HG02610 (cell line): ENCODE data around the gene POLR2C.
A peak's percentile ranks its signal among the peaks of the same experiment; 100 is the strongest.
"Not testable (repeated sequence)": the region's sequence is repeated elsewhere in the genome, so short reads cannot be mapped to it uniquely, and the experiment has no call there.

Experiments
- ATAC-seq: cut with Tn5 transposase; IDR thresholded peaks from one replicate; pipeline ENCODE4 v1.9.1; 2021; ENCODE audit warnings: mild to moderate bottlenecking, moderate library complexity; ENCODE audit not compliant: unreplicated experiment

POLR2C gene

DNA sequence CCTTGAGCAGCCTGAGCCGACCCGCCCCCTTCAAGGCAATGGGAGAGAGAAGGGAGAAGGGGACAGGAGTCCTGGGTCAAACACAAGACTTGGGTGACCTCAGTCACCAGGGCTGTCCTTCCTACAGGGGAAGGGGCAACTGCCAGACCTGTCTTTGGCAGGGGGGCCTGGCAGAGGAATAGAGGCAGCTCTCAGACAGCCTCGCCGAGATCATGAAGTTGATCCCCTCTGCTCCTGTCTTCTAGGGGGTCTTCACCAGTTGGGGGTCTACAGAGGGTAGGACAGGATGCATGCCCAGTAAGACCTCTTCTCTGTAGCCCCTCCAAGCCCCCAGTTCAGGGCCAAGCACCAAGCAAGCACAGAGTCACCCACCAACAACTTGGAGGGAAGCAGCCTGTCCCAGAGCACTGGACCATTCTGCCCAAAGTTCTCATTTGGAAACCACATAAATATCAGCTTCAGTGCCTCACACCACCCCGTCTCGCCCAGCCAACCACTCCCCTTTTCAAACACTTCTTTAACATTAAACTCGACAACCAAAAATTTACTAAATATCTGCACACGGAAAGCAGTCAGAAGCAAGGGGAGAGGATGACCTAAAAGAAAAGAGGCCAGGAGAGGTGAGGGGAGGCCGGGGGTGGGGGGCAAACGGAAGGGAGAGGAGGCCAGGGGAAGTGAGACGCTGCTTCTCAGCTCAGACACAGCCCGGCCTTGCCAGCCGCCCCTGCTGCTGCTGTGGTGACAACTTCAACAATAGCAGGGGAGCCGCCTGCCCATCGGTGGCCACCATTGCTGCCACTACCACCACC is 16.1 kb downstream of the POLR2C start:
- ATAC-seq = no peak

DNA sequence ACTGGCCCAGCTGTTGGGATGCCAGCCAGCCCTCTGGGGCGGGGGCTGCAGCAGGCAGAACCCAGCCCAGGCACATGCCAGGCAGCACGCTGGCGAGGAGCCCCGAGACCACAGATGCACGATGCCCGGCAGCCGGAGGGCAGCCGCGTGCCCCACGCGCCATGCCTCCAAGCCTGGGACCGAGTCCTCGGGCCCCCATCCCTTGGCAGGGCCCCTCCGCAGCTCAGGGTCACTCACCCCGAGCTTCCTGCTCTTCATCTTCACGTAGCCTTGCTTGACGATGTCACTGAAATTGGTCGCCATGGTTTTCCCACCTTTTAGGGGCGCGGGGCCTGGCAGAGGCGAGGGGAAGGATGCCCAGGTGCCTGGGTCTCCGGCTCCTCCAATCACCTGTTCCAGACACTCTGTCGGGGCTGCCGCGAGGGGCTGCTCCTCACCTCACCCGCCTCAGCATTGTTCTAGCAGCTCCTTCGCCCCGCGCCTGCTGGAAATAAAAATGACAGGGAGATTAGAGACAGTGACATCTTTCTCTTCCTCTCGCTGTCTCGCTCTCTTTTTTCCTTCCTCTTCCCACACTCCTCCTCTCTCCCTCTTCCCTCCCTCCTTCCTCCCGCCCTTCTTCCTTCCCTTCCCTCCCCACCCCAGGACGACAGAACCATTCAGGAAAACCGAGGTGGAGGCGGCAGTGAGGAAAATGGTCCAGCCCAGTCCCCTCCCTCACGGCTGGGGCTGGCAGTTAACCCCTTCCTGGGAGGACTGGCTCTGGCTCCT is 16.9 kb downstream of the POLR2C start:
- no peak for ATAC-seq

DNA sequence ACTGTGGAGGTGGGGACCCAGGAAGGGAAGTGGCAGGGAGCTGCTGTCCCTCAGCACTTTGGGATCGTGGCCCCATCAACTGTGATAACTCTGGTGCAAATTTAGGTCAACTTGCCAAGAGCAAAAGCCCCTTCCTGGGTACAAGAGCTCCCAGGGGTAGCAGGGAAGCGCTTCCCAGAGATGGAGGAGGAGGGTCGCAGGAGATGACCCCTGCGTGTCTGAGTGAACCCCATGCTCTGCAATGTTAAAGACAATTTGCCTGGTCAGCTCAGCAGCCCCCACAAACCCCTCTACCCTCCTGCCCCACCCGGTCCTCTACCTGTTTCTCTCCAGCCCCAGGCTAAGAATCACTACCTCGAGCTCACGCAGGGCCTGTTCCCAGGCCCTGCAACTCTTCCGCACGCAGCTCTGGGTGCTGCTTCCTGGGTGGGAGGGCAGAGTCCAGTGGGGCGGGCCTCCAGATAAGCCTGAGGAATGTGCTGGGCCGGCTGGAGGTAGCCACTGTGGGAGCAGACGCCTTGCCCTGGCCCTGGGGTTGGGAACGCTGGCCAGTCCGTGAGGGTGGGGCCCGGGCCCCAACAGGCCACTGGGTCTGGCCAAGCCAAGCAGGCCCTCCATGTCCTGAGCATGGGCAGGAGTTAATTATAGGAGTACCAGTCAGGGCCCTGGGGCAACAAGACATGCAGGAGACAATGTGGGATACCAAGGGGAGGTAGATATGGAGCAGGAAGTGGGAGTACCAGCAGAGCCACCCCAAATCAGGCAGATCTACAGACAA is 17.7 kb downstream of the POLR2C start:
- ATAC-seq = no peak

DNA sequence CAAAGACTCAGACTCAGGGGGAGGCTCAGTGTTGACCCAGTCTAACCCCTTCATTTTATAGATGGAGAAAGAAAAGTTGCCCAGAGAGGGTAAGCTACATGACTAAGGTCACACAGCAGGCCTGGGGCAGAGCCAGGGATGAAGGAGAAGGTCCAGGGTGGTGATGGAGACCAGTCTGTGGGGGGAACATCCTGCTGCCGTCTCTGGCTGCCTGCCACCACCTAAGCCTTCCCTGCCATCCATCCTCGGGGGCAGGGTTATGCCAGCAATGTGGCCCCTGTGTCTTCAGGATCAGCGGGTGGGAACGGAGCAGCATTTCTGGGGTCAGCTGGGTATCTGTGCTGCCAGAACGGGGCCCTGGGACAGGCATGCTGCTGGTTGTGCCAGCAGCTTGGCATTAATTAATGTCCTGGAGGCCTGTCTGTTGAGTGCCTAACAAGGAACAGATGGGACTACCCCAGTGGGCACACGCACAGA is 18.3 kb downstream of the POLR2C start:
- ATAC-seq = no peak

DNA sequence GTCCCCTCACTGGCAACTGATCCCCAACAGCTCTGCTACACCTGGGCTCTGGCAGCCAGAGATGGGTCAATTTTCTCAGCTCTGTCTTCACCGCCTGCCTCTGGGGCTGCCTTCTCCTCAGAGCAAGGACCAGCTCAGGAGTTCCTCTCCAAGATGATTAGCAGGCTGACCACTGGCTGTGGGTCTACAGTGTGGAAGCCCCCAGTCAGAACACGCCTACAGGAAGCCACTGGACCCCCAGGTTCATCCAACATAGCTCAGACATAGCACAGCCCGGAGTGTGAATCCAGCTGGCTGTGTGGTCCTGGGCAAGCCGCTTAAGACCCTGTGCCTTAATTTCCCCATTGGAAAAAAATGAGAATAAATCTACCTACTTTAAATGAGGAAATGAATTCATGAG is 18.9 kb downstream of the POLR2C start:
- no peak for ATAC-seq

DNA sequence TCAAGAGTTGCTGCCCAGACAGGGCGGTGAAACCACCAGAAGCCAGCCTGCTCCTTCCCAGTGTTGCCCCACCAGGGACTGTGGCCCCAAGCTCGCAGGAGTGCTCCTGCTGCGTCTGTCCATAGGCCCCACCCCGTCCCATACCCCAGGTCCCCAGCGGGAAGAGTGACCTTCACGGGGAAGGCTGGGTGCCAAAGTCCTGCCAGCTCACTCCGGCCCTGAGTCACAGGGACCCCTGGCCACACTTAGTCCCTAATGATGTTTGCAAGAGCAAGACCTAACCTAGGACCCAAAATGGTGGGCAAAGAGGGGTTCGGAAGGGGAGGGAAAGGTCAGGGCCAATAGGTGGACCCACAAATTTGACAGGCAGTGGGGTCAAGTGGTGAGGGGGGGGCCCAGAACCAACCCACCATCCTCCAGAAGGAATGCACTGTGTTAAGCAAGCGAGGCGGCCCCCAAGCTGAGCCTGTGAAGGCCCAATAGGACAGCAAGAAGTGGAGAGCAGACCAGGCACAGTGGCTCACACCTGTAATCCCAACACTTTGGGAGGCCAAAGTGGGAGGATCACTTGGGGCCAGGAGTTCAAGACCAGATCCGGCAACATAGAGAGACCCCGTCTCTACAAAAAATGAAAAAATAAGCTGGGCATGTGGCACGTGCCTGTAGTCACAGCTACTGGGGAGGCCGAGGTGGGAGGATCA is 20.5 kb downstream of the POLR2C start:
- no peak for ATAC-seq

DNA sequence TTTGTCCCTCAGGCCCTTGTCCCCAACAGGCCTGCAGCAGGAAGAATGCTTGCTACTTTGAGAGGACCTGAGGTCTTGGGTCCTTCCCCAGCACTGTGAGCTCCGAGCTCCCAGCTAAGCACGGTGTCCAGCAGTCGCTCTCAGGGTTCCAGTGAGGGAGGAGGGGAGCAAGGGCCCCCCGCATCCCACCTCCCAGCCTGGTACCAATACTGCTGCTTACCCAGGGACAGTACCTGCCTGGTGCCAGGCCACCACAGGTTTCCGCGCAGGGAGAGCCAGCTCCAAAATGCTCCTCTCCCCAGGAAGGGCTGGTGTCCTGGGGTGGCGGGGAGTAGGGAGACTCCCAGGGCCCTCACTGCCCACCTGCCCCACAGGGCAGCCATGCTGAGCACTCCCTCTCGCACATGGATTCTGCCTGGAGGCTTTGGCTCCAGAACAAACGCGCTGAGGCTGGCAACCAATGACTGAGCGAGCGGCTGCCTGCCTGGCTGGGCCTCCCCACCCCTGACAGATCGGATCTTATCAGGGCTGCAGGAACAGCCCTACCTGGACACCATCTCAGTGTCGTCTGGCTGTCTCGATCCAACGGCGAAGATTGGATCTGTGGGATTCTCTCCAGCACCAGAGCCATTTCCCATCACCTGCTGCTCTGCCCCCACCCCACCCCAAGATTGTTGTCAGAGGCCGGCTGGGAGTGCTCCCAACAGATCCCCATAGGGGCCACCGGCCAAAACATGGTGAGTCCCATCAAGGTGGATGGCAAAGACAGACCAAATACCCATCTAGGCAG is 21.4 kb downstream of the POLR2C start:
- ATAC-seq = no peak

DNA sequence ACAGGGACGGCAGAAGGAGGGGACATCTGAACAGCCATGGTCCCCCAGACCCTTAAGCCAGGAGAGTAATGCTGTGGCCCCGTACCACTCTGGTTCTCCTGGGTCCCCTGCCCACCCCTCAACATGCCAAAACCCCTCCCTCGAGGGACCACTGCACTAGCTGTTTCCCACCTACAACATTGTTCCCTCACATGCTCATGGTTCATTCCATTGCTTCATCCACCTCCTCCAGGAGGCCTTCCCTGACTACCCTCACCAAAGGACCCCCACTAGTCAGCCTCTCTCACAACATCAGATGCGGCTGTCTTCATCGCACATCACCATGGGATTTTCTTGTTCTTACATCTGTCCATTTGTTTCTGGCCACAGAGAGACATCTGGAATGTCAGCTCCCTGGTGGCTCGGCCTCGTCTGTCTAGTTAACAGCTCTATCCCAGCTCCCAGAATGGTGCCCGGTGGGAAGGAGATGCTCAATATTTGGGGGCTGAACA is 22.1 kb downstream of the POLR2C start:
- no peak for ATAC-seq

DNA sequence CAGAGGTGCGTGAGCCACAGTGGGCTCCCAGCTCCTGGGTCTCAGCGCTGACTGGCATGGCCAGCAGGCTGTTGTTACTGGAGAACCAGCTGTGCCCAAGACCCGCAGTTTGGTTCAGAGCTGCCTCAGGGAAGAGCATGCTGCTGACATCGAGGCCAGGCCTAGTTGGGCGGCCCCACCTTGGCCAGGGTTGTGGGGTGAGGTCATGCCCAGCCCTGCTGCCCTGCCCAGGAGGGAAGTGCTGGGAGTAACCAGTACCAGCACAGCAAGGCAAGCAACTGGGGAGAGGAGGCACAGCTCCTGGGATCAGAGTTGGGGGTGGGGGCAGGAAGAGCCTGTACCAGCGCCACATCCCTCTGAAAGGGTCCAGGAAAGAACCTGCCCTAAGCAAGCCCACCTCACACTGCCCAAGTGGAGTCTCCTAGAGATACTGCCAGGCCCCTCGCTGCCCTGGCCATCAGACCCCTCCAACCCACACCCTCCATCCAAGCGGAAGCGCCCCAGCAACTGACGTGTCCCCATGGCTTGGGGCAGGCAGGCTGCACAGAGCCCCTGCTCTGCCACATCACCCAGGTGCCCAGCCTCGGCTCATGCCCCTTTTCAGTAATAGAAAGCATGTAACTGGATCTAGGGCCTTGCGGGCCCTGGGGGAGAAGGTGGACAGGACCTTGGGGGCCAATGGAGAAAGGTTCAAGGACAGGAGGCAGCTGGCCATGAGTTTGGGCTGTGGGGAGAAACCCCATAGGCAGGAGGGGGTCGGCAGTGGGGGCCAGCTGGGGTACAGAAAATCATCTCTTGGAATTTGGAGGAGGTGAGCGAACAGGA is 22.8 kb downstream of the POLR2C start:
- no peak for ATAC-seq

DNA sequence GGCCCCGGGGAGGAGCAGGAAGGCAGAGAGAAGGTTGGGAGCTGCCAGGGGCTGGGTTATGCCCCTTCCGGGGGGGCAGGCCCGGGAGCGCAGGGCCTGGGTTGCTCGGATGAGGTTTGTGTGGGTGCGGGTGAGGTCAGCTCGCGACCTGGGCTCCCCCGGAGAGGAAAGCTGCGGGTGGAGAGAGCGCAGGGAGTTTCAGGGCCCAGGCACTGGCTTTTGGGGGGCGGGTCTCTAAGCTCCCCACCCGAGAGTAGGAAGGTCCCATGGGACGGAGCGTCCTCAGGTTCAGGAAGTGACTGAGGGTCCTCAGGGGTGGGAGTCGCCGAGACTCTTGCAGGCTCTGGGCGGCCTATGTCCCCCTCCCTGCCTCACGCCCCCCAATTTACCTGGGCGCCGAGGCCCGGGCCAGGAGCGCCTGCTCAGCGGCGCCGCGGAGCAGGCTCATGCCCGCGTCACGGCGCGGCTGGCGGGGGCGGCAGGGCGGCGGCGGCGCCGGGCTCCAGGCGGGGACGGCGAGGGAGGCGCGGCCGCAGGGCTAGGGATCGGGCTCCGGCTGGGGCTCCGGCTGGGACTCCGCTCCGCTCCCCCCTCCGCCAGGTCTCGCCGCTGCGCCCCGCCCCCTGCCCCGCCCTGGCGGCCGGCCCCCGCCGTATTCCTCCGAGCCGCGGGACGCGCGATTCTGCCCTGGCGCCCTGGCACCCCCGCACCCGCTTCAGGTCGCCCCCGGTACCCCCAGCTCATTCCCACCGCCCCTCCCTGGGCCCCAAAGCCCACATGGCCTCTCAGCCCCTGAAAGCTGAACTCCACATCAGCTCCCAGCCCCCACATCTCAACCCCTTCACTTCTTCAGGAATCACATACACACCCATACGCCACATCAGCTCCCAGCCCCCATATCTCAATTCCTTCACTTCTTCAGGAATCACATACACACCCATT is 23.7 kb downstream of the POLR2C start, which contains the start of gene DOK4:
Gene DOK4, minus strand, starts transcription at position 578 of the 942 bp plus-strand sequence. CDS start 6,986 bp downstream, outside the sequence.
- ATAC-seq = peak; percentile 83

DNA sequence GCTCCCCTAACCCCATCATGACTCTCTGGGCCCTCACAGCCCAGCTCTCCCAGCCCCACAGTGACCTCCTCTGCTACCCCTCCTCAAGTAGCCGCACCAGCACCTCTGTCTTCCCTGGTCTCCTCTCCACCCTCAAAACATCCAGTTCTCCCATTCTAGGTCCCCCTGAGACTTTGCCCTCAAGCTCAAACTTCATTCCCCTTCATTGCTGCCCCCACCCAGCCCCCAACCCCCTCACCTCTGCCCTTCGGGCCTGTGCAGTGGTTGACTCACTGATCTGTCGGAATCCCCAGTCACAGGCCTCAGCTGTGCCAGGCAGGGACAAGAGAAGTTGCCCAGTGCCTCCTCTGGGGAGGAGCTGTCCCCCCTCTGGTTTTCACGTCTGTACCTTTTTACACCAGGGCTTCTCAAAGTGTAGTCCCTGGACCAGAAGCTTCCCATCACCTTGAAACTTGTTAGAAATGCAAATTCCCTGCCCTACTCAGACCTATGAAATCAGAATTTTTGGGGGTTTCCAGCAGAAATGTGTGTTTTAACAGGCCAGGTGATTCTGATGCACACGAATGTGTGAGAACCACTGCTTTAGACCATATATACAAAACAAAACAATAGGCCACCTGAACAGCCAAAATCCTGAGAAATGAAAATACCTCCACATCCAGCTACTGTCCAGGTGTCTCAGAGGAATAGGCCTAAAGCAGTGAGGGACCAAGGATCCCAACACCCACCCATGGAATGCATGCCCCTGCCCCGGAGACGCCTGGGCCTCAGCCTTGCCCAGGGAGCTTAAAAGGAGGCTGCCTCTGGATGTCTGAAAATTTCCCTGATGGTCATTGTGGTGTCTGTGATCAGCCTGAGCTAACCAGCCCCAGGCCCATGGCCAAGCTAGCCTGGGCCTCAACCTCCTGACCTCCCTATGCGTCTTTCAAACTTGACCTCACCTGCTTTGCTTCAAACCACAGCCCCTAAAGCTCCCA is 24.7 kb downstream of the POLR2C start:
- ATAC-seq = no peak

DNA sequence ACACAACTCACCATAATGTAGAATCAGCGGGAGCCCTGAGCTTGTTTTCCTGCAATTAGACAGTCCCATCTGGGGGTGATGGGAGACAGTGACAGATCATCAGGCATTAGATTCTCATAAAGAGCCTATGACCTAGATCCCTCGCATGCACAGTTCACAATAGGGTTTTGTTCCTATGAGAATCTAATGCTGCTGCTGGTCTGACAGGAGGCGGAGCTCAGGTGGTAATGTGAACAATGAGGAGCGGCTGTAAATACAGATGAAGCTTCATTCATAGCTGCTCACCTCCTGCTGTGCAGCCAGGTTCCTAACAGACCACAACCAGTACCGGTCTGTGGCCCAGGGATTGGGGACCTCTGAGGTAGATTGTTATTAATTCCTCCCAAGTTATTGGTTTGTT is 26.8 kb downstream of the POLR2C start:
- no peak for ATAC-seq

DNA sequence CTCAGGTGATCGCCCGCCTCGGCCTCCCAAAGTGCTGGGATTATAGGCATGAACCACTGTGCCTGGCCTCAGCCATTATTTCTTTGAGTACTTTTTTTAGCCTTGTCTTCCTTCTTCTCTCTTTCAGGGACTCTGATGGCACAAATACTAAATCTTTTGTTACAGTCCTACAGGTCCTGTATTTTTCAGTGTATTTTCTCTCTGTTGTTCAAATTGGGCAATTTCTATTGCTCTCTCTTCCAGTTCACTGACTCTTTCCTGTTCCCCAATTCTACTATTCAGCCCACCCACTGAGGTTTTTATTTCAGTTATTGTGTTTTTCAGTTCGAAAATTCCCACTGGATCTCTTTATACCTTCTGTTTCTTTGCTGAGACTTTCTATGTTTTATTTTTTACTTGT is 31.3 kb downstream of the POLR2C start:
- ATAC-seq = no peak

DNA sequence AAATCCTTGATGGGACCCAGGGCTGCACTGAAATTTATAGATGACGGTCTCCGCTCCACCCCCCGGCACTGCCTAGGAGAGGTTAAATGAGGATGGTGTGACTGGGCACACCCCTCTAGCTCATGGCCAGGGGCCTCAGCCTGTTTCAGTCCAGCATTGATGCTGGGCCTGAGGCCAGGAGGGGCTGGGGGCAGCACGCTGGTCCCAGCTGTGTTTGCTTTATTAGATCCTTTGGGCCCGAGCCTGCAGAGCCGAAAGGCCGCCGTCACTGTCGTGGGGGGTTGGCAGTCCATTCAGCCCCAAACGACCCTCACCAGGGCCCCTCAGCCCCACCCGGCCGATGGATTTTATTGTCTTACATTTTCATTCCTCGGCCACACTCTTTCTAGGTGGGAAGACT is 34.6 kb downstream of the POLR2C start:
- ATAC-seq = no peak

DNA sequence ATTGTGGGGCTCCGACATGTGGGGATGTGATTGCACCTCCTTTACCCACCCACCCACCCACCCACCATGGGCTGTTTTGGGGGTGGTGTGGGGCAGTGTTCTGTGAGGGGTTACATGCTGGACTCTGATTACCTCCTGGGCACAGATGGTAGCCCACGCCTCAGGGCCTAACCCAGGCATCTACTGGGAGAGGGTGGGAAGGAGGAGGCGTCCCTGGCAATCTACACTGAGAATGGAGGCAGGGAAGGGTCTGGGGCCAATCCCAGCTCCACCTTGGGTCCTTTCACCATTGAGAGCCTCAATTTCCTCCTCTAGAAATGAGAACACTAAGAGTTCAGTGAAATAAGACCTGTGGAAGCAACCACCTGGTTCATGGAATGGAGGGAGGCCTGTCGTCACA is 35.6 kb downstream of the POLR2C start:
- no peak for ATAC-seq

DNA sequence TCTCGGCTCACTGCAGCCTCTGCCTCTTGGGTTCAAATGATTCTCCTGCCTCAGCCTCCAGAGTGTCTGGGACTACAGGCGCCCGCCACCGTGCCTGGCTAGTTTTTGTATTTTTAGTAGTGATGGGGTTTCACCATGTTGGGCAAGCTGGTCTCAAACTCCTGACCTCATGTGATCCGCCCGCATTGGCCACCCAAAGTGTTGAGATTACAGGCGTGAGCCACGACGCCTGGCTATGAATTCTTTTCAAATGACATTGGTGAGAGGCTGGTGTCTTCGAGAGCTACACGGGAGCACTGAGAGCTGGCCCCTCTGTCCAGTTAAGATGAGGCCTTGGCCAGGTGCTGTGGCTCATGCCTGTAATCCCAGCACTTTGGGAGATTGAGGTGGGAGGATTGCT is 37.5 kb downstream of the POLR2C start:
- ATAC-seq = not testable (repeated sequence)
